HTR-8/SVneo (cell line): ENCODE data around the gene SPOPL.

ENCODE experiments used
- DNase-seq: peaks from one replicate; pipeline ENCODE4 v3.0.0; 2011; ENCODE audit warnings: low spot score, mixed read lengths; ENCODE audit not compliant: insufficient read length
- FAIRE-seq: peaks from 2 replicates; lab custom pipeline; 2011; peaks lifted over from hg19 to GRCh38; lab: Jason Lieb, UNC

SPOPL gene

GRCh38 chr2:138589663-138590062 is 88.1 kb downstream of the SPOPL start:
- FAIRE-seq (no peak), DNase-seq (no peak)

GRCh38 chr2:138596403-138596802 is 94.8 kb downstream of the SPOPL start:
- DNase-seq (no peak), FAIRE-seq (no peak)

DNA sequence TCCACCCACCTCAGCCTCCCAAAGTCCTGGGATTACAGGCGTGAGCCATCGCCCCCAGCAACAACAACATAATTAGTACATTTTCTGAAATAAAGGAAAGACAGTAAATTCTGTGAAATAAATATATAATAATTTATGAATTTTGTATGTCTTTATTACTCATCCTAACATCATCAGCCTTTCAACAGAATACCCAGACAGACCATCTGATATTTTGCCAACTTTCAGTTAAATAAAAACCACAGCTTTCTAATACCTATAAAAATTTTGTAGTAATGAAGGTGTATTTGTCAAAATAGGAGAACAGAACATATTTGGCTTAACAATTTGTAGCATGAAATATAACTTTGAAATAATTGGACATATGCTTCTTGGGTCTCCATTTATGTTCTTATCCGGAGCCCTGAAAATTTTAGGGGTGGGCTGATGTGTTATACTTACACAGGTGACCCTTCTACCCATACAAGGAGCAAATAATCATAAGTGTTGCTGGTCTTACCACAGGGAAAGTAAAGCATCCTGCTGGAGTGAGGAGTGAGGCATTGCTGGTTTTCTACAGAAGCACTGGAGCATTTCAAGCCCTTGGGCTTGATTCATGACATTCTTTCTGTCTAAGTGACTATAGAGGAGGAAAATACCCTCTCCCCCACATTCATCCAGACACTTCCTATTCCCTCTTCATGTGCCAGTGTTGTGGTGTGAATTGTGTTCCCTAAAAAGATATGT is 99.3 kb downstream of the SPOPL start:
- FAIRE-seq (no peak), DNase-seq (no peak)

GRCh38 chr2:138601458-138602165 is 100.0 kb downstream of the SPOPL start:
- no peak for FAIRE-seq

DNA sequence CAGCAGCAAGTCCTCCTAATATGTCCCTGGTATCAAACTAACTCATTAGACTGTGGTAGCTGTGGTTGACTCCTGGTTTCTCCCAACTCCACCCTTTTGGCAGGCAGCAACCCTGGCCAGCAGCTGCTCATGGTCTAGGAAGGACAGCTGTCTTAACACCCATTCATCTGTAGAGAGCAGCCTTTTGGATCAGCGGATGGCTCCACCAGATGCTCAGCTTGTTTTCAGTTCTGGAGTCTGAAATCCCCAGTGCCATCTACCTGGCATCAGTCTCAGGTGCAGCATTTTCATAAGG is 100.5 kb downstream of the SPOPL start:
- no peak for FAIRE-seq
- DNase-seq = no peak

More at GRCh38 chr2:138601458-138602165, 100.0 kb downstream of the SPOPL start:
- DNase-seq = no peak

- FAIRE-seq = no peak
Measured at GRCh38 chr2:138607746-138608145, 106.2 kb downstream of the SPOPL start.

GRCh38 chr2:138609446-138609845 is 107.9 kb downstream of the SPOPL start:
- DNase-seq (no peak), FAIRE-seq (peak; percentile 4)

More at GRCh38 chr2:138607746-138608145, 106.2 kb downstream of the SPOPL start:
- no peak for DNase-seq

DNA sequence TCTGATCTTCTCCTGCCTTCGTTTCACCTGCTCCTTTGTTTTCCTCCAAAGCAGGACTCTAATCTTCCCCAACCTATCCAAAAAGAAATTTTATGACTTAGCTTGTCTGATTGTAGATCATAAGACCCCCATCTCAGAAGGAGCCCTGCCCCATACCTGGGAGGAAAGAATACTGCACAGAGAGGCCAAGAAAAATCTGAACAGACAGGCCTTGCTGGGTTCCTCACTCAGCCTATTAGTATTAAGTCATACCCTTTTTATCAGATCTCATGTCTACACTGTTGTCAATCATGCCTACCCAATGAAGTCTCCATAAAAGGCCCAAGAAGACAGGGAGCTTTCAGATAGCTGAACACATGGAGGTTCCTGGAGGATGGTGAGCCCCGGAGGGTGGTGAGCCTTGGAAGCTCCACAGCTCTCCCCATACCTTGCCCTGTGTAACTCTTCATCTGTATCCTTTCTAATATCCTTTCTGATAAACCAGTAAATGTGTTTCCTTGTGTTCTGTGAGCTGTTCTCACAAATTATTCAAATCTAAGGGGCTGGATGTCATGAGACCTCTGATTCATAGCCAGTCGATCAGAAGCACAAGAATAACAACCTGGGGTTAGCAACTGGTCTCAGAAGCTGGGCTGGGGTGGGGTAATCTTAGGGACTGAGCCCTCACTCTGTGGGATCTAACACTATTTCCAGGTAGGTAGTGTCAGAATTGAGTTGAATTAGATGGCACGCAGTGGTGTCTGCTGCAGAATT is 108.8 kb downstream of the SPOPL start:
- DNase-seq (no peak), FAIRE-seq (no peak)

DNA sequence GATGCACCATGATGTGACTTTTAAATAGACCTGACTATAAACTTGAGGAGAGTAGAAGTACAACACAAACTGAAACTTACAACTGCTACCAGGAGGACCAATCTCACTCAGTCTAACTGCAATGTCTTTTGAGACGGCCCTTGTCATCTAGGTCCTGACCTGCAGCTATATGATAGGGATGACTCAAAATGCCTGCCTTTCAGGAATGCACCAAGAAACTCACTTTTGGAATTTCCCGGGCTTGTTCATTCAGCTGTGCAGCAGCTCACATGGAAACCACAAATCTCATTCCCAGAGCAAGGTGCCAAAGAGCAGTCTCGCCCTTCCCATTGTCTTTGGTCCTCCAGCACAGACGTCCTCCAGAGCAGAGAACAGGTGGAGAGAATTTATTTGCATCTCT is 113.7 kb downstream of the SPOPL start:
- FAIRE-seq (peak; percentile 88), DNase-seq (peak; percentile 65)

DNA sequence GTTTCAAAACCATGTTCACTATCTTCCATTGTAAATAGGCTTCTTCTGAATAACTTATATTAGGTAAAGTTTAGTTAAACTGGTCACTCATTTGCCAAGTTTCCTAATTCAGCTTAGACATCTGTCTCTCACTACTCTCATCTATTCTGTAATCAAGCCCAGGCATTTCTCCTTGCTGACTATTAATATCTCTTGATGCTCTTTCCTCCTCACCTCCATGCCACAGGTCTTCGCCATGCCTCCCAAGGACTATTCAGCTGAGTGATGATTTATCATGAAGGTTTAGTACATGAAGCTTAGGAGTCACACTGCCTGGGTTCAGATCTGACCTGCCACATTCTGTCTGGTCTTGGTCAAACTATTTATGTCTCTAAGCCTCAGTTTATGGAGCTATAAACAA is 115.5 kb downstream of the SPOPL start:
- no peak for DNase-seq
- no peak for FAIRE-seq

GRCh38 chr2:138618971-138619370 is 117.4 kb downstream of the SPOPL start:
- FAIRE-seq = no peak
- no peak for DNase-seq

GRCh38 chr2:138620431-138620830 is 118.9 kb downstream of the SPOPL start:
- DNase-seq = no peak
- no peak for FAIRE-seq

GRCh38 chr2:138621139-138621538 is 119.6 kb downstream of the SPOPL start:
- FAIRE-seq (no peak), DNase-seq (no peak)

DNA sequence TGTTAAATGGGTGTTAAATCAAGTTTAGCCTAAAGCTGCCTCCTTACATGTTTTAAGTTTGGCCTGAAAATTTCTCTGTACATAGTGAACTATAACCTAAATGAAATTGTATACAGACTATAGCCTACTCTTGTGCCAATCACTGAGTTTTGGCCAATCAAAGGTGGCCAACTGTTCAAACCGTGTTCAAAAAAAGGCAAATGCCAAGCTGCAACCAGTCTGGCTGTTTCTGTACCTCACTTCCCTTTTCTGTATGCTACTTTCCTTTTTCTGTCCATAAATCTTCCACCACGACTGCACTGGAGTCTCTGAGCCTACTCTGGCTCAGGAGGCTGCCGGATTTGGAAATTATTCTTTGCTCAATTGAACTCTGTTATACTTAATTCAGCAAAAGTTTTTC is 121.0 kb downstream of the SPOPL start:
- FAIRE-seq (no peak), DNase-seq (no peak)
